Smooth muscle cell (in vitro differentiated cells): Measurements from ENCODE around the gene LSM11. TPM values are rescaled to one million over a fixed set of nuclear protein-coding genes. Genes with fewer than 3 reads are reported as not detected.
"Not testable (repeated sequence)": the region's sequence is repeated elsewhere in the genome, so short reads cannot be mapped to it uniquely, and the experiment has no call there.

Experiments used
- DNase-seq: peaks from one replicate; lab custom pipeline; 2025; ENCODE audit not compliant: unreplicated experiment; lab: John Stamatoyannopoulos, UW
- H2AFZ ChIP-seq: fragments of 200-600 bp; sonication (generic); 2 replicates; pipeline ENCODE4 v1.6.0; 2016; ENCODE audit warnings: antibody characterized with exemption, low read depth, mild to moderate bottlenecking
- H3F3A ChIP-seq: fragments of 200-600 bp; sonication (generic); 2 replicates; pipeline ENCODE4 v1.6.0; 2017; ENCODE audit warnings: antibody characterized with exemption, low read depth
- H3K27ac ChIP-seq: fragments of 200-600 bp; sonication (generic); 2 replicates; pipeline ENCODE4 v1.5.1; 2016; ENCODE audit warnings: low read depth, mild to moderate bottlenecking
- H3K27me3 ChIP-seq: fragments of 200-600 bp; sonication (generic); 2 replicates; pipeline ENCODE4 v1.6.1; 2016; ENCODE audit warnings: low read depth, mild to moderate bottlenecking
- H3K36me3 ChIP-seq: fragments of 200-600 bp; sonication (generic); 2 replicates; pipeline ENCODE4 v1.5.1; 2016; ENCODE audit warnings: low read depth
- H3K4me1 ChIP-seq: fragments of 200-600 bp; sonication (generic); 2 replicates; pipeline ENCODE4 v1.5.1; 2016; ENCODE audit warnings: low read depth
- H3K4me2 ChIP-seq: fragments of 200-600 bp; sonication (generic); 2 replicates; pipeline ENCODE4 v1.6.0; 2016; ENCODE audit warnings: mild to moderate bottlenecking
- H3K4me3 ChIP-seq: fragments of 200-600 bp; sonication (generic); 2 replicates; pipeline ENCODE4 v1.5.1; 2016; ENCODE audit warnings: mild to moderate bottlenecking
- H3K79me2 ChIP-seq: fragments of 200-600 bp; sonication (generic); 2 replicates; pipeline ENCODE4 v1.6.0; 2016; ENCODE audit warnings: low read depth, mild to moderate bottlenecking
- H3K9ac ChIP-seq: fragments of 200-600 bp; sonication (generic); 2 replicates; pipeline ENCODE4 v1.6.0; 2016; ENCODE audit warnings: low read depth
- H3K9me3 ChIP-seq: fragments of 200-600 bp; sonication (generic); replicated peaks from 2 replicates; pipeline ENCODE4 v1.5.1; 2016; ENCODE audit warnings: low read depth
- H4K20me1 ChIP-seq: fragments of 200-600 bp; sonication (generic); 2 replicates; pipeline ENCODE4 v1.6.0; 2016; ENCODE audit warnings: low read depth
- CTCF ChIP-seq: fragments of 200-600 bp; sonication (generic); IDR thresholded peaks from 2 replicates; pipeline ENCODE4 v1.5.1; 2017; ENCODE audit warnings: borderline replicate concordance, mild to moderate bottlenecking, antibody characterized with exemption; ENCODE audit not compliant: insufficient read depth, poor library complexity, severe bottlenecking
- WGBS: methylation state at CpG from one replicate; pipeline ENCODE4 v1.1.7; 2016; ENCODE audit warnings: low lambda C conversion rate; 5-methylcytosine and 5-hydroxymethylcytosine counted together
- polyA plus RNA-seq: library from polyadenylated mRNA; unstranded; fragments of >200 nt; fragmentation: Nextera tagmentation; extraction: Ambion mirVana; gene quantifications from 2 replicates; pipeline ENCODE4 v1.2.1, GENCODE V29; 2016
- total RNA-seq: library from RNA; depleted of rRNA; stranded (reverse); fragments of >200 nt; gene quantifications from 2 replicates; pipeline ENCODE4 v1.2.3, GENCODE V29; 2014

The LSM11 gene
- total and polyA plus RNA-seq, 2 experiments from 2014 or later: 2.2 to 7.5 TPM

GRCh38 chr5:157721159-157721558 is 22.4 kb upstream of the LSM11 start:
- no peak overlapping the region for H3K9ac ChIP-seq
- no peaks in the 10 kb centered on the region for H3K9me3 ChIP-seq
- H3K36me3 ChIP-seq: no peaks in the 10 kb centered on the region
- no peak overlapping the region for H3K4me3 ChIP-seq
- H3K27ac ChIP-seq: no peak overlapping the region
- no peaks in the 10 kb centered on the region for H3K4me1 ChIP-seq
- no peaks in the 10 kb centered on the region for H3K79me2 ChIP-seq
- no peak overlapping the region for H3K4me2 ChIP-seq
- no peaks in the 10 kb centered on the region for H4K20me1 ChIP-seq
- no peak for TF ChIP-seq CTCF
- no peaks in the 10 kb centered on the region for H3K27me3 ChIP-seq
- H2AFZ ChIP-seq: no peak overlapping the region
- DNase-seq: no peak
- no peaks in the 10 kb centered on the region for H3F3A ChIP-seq
- WGBS: 87% methylated on average over 6 of the region's 6 CpGs

GRCh38 chr5:157722895-157723294 is 20.6 kb upstream of the LSM11 start:
- DNase-seq, H3K4me2 ChIP-seq, H3F3A ChIP-seq, H2AFZ ChIP-seq, H3K9ac ChIP-seq, H3K4me3 ChIP-seq, H3K9me3 ChIP-seq, H3K79me2 ChIP-seq, H4K20me1 ChIP-seq, H3K36me3 ChIP-seq, H3K27me3 ChIP-seq, H3K27ac ChIP-seq, H3K4me1 ChIP-seq: not testable (repeated sequence)
- 85% methylated on average over 2 of the region's 2 CpGs for WGBS

- H3K9ac ChIP-seq, H3K79me2 ChIP-seq, H3K36me3 ChIP-seq, H3F3A ChIP-seq, H3K27me3 ChIP-seq, H3K4me3 ChIP-seq, H4K20me1 ChIP-seq, H3K27ac ChIP-seq, H3K4me1 ChIP-seq, DNase-seq, H3K4me2 ChIP-seq, H2AFZ ChIP-seq, H3K9me3 ChIP-seq: not testable (repeated sequence)
- WGBS: 95% methylated on average over 2 of the region's 2 CpGs
Measured at GRCh38 chr5:157726607-157727006, 16.9 kb upstream of the LSM11 start.

- H3K27me3 ChIP-seq, H3K79me2 ChIP-seq, H3K27ac ChIP-seq, H3F3A ChIP-seq, H2AFZ ChIP-seq, H3K36me3 ChIP-seq, H3K4me2 ChIP-seq, H3K9me3 ChIP-seq, H3K9ac ChIP-seq, H3K4me1 ChIP-seq, H3K4me3 ChIP-seq, DNase-seq, H4K20me1 ChIP-seq: not testable (repeated sequence)
- 93% methylated on average over 1 of the region's 1 CpG for WGBS
Measured at GRCh38 chr5:157727858-157728257, 15.7 kb upstream of the LSM11 start.

- no peaks in the 10 kb centered on the region for H3K9me3 ChIP-seq
- H3K36me3 ChIP-seq: no peaks in the 10 kb centered on the region
- peaks cover 4% of the 10 kb centered on the region for H3K4me1 ChIP-seq
- no peaks in the 10 kb centered on the region for H3K27me3 ChIP-seq
- H3K9ac ChIP-seq: no peak overlapping the region
- no peaks in the 10 kb centered on the region for H4K20me1 ChIP-seq
- no peak overlapping the region for H3K27ac ChIP-seq
- H2AFZ ChIP-seq: no peak overlapping the region
- DNase-seq: no peak
- TF ChIP-seq CTCF: no peak
- no peak overlapping the region for H3K4me2 ChIP-seq
- peaks cover 5% of the 10 kb centered on the region for H3F3A ChIP-seq
- no peak overlapping the region for H3K4me3 ChIP-seq
- H3K79me2 ChIP-seq: no peaks in the 10 kb centered on the region
Measured at GRCh38 chr5:157729858-157730257, 13.7 kb upstream of the LSM11 start.
